CD4-positive, CD25-positive, alpha-beta regulatory T cell (primary cell): ENCODE results near the gene RASSF4. TPM values are rescaled to one million over a fixed set of nuclear protein-coding genes. Genes with fewer than 3 reads are reported as not detected.
A peak's percentile ranks its signal among the peaks of the same experiment; 100 is the strongest.

Experiments used
- ATAC-seq, 2 donors: fragments of 150-1000 bp; cut with Tn5 transposase; one replicate each; pipeline ENCODE4 v1.10.0; 2021; ENCODE audit warnings: low read depth in 2 of 2, moderate number of reproducible peaks in 2 of 2, moderate library complexity in 1 of 2
- DNase-seq, 3 donors: peaks; one replicate each; pipeline versions ENCODE4 v3.0.0 to v3.0.0-alpha.2; 2012 to 2022; ENCODE audit warnings: mixed read lengths in 1 of 3
- H3K27ac ChIP-seq: one replicate; pipeline ENCODE4 v1.7.0; 2013; ENCODE audit warnings: mild to moderate bottlenecking, low read length; ENCODE audit not compliant: insufficient read depth, poor library complexity, severe bottlenecking
- H3K27me3 ChIP-seq: one replicate; pipeline ENCODE4 v1.7.0; 2013; ENCODE audit warnings: low read length; ENCODE audit not compliant: control insufficient read depth, insufficient read depth
- H3K36me3 ChIP-seq: one replicate; pipeline ENCODE4 v1.7.0; 2013; ENCODE audit warnings: mild to moderate bottlenecking, low read length, moderate library complexity; ENCODE audit not compliant: control insufficient read depth, insufficient read depth
- H3K4me1 ChIP-seq: 2 replicates; pipeline ENCODE4 v1.7.0; 2013; ENCODE audit warnings: mild to moderate bottlenecking, low read length; ENCODE audit not compliant: insufficient read depth, control insufficient read depth, poor library complexity, severe bottlenecking
- H3K4me3 ChIP-seq: one replicate; pipeline ENCODE4 v1.7.0; 2013; ENCODE audit warnings: low read depth, mild to moderate bottlenecking, low read length, moderate library complexity
- H3K9me3 ChIP-seq, 2 experiments: 1 replicate in 1 of 2; 2 replicates in 1 of 2; pipeline ENCODE4 v1.7.0; 2013; ENCODE audit warnings: low read length in 2 of 2, mild to moderate bottlenecking in 1 of 2, moderate library complexity in 1 of 2; ENCODE audit not compliant: control insufficient read depth in 2 of 2
- H3K27ac Mint-ChIP-seq, 3 donors: one replicate each; pipeline ENCODE4 v1.8.0; 2020 to 2022; ENCODE audit warnings: mild to moderate bottlenecking in 3 of 3, mixed read lengths in 3 of 3, moderate library complexity in 2 of 3
- H3K27me3 Mint-ChIP-seq: one replicate; pipeline ENCODE4 v1.8.0; 2022; ENCODE audit warnings: mild to moderate bottlenecking, mixed read lengths
- H3K36me3 Mint-ChIP-seq: one replicate; pipeline ENCODE4 v1.8.0; 2020; ENCODE audit warnings: mixed read lengths
- H3K4me1 Mint-ChIP-seq, 4 donors: one replicate each; pipeline ENCODE4 v1.8.0; 2020 to 2022; ENCODE audit warnings: mixed read lengths in 4 of 4, mild to moderate bottlenecking in 1 of 4
- H3K4me3 Mint-ChIP-seq, 4 donors: one replicate each; pipeline ENCODE4 v1.8.0; 2020 to 2022; ENCODE audit warnings: mild to moderate bottlenecking in 4 of 4, mixed read lengths in 4 of 4, moderate library complexity in 3 of 4
- H3K9me3 Mint-ChIP-seq, 7 donors: one replicate each; pipeline ENCODE4 v1.8.0; 2020 to 2022; ENCODE audit warnings: mixed read lengths in 7 of 7, mild to moderate bottlenecking in 3 of 7, moderate library complexity in 2 of 7
- polyA plus RNA-seq, 4 donors: library from polyadenylated mRNA; unstranded; fragments of 300-500 nt; fragmentation: Illumina TruSeq; gene quantifications; one replicate each; pipeline ENCODE4 v1.2.3, GENCODE V29; 2021
- total RNA-seq: library from RNA; stranded (reverse); gene quantifications from one replicate; pipeline ENCODE4 v1.2.3, GENCODE V29; 2022

The RASSF4 gene
- total and polyA plus RNA-seq, 5 donors from 2014 or later, result 0.37 to 1.3 (median 0.53) TPM; not detected in 1

- no peak overlapping the region for H3K27ac ChIP-seq
- H3K27ac Mint-ChIP-seq, result peak overlapping the region in 2 of 3 donors; percentile 9 to 76
- no peak for DNase-seq
Measured at GRCh38 chr10:44995914-44996669, 36.5 kb downstream of the RASSF4 start.

GRCh38 chr10:44997105-44997748 is 37.6 kb downstream of the RASSF4 start:
- H3K9me3 Mint-ChIP-seq, result peaks cover 0 to 7% (median under 1%) of the 10 kb centered on the region in 7 donors

More at GRCh38 chr10:44995914-44996669, 36.5 kb downstream of the RASSF4 start:
- Histone ChIP-seq H3K9me3 (no peaks in the 10 kb centered on the region), H3K36me3 (no peaks in the 10 kb centered on the region), H3K4me1 (no peaks in the 10 kb centered on the region), H3K27me3 (no peaks in the 10 kb centered on the region), H3K4me3 (no peak overlapping the region)
- Mint-ChIP-seq H3K27me3 (peaks cover 4% of the 10 kb centered on the region), H3K36me3 (no peaks in the 10 kb centered on the region), H3K4me1 (peaks cover 0 to 16% (median 5%) of the 10 kb centered on the region in 4 donors), H3K9me3 (peaks cover 0 to 7% (median 0%) of the 10 kb centered on the region in 7 donors), H3K4me3 (no peak overlapping the region)
- ATAC-seq, result no peak

GRCh38 chr10:44998146-44998631 is 38.6 kb downstream of the RASSF4 start:
- Mint-ChIP-seq H3K27ac (no peak overlapping the region), H3K27me3 (peaks cover 4% of the 10 kb centered on the region), H3K4me1 (peaks cover 8 to 30% (median 12%) of the 10 kb centered on the region in 4 donors), H3K36me3 (peaks cover 7% of the 10 kb centered on the region), H3K9me3 (peaks cover 0 to 10% (median 3%) of the 10 kb centered on the region in 7 donors), H3K4me3 (peak overlapping the region in 1 of 4 donors; percentile 31)
- ATAC-seq (no peak), DNase-seq (no peak)
- H3K4me1 ChIP-seq, result peaks cover 8% of the 10 kb centered on the region
- H3K36me3 ChIP-seq, result peaks cover 2% of the 10 kb centered on the region
- no peaks in the 10 kb centered on the region for H3K27me3 ChIP-seq
- no peak overlapping the region for H3K4me3 ChIP-seq
- peaks cover 0 to 9% of the 10 kb centered on the region in 2 experiments for H3K9me3 ChIP-seq
- no peak overlapping the region for H3K27ac ChIP-seq

More at GRCh38 chr10:44997105-44997748, 37.6 kb downstream of the RASSF4 start:
- H3K36me3 ChIP-seq, result no peaks in the 10 kb centered on the region
- peaks cover 8% of the 10 kb centered on the region for H3K4me1 ChIP-seq
- H3K27me3 ChIP-seq, result no peaks in the 10 kb centered on the region
- no peak overlapping the region for H3K4me3 ChIP-seq
- peaks cover 0 to under 1% of the 10 kb centered on the region in 2 experiments for H3K9me3 ChIP-seq
- ATAC-seq (no peak), DNase-seq (no peak)
- H3K27ac Mint-ChIP-seq, result no peak overlapping the region
- H3K4me3 Mint-ChIP-seq, result peak overlapping the region in 1 of 4 donors; percentile 4
- peaks cover 6 to 23% (median 7%) of the 10 kb centered on the region in 4 donors for H3K4me1 Mint-ChIP-seq
- peaks cover 4% of the 10 kb centered on the region for H3K27me3 Mint-ChIP-seq
- no peak overlapping the region for H3K27ac ChIP-seq
- no peaks in the 10 kb centered on the region for H3K36me3 Mint-ChIP-seq

- H3K27me3 Mint-ChIP-seq, result no peaks in the 10 kb centered on the region
- peaks cover 8 to 29% (median 12%) of the 10 kb centered on the region in 4 donors for H3K4me1 Mint-ChIP-seq
- no peaks in the 10 kb centered on the region for H3K27me3 ChIP-seq
- peaks cover 16% of the 10 kb centered on the region for H3K36me3 ChIP-seq
- H3K27ac ChIP-seq, result no peak overlapping the region
- peak overlapping the region; percentile 67 to 88 (median 85) for H3K27ac Mint-ChIP-seq
- H3K9me3 ChIP-seq, result peaks cover 12 to 28% of the 10 kb centered on the region in 2 experiments
- H3K4me3 Mint-ChIP-seq, result peak overlapping the region; percentile 73 to 90 (median 88)
- peak overlapping the region; percentile 67 for H3K4me3 ChIP-seq
- H3K4me1 ChIP-seq, result peaks cover 8% of the 10 kb centered on the region
- ATAC-seq, result no peak
- no peak for DNase-seq
- peaks cover 23% of the 10 kb centered on the region for H3K36me3 Mint-ChIP-seq
- peaks cover 0 to 19% (median 3%) of the 10 kb centered on the region in 7 donors for H3K9me3 Mint-ChIP-seq
Measured at GRCh38 chr10:45000138-45000751, 40.6 kb downstream of the RASSF4 start.

GRCh38 chr10:45000752-45001380 is 41.3 kb downstream of the RASSF4 start, which contains the start of gene ZNF22:
ZNF22 (plus strand) TSS chr10:45000923; CDS start chr10:45003369, 2,446 bp downstream.
- Histone ChIP-seq H3K27me3 (no peaks in the 10 kb centered on the region), H3K4me3 (peak within 1 kb of the TSS; percentile 89), H3K27ac (peak within 1 kb of the TSS; percentile 38), H3K4me1 (peaks cover 8% of the 10 kb centered on the region), H3K9me3 (peaks cover 12 to 33% of the 10 kb centered on the region in 2 experiments), H3K36me3 (peaks cover 18% of the 10 kb centered on the region)
- peak; percentile 78 to 85 for ATAC-seq
- DNase-seq, result peak; percentile 40 to 69 (median 60)
- Mint-ChIP-seq H3K27ac (peak within 1 kb of the TSS; percentile 83 to 88 (median 85)), H3K4me3 (peak within 1 kb of the TSS; percentile 73 to 91 (median 88)), H3K27me3 (no peaks in the 10 kb centered on the region), H3K9me3 (peaks cover 0 to 25% (median 3%) of the 10 kb centered on the region in 7 donors), H3K36me3 (peaks cover 28% of the 10 kb centered on the region), H3K4me1 (peaks cover 8 to 24% (median 9%) of the 10 kb centered on the region in 4 donors)

- peak overlapping the region; percentile 59 to 91 (median 88) for H3K4me3 Mint-ChIP-seq
- DNase-seq (peak in 2 of 3 donors; percentile 45 to 70), ATAC-seq (peak; percentile 63 to 65)
- peaks cover 28% of the 10 kb centered on the region for H3K36me3 Mint-ChIP-seq
- peaks cover 8% of the 10 kb centered on the region for H3K4me1 ChIP-seq
- peaks cover 8 to 23% (median 9%) of the 10 kb centered on the region in 4 donors for H3K4me1 Mint-ChIP-seq
- peak overlapping the region; percentile 38 for H3K27ac ChIP-seq
- H3K4me3 ChIP-seq, result peak overlapping the region; percentile 89
- peaks cover 12 to 33% of the 10 kb centered on the region in 2 experiments for H3K9me3 ChIP-seq
- peaks cover 0 to 29% (median 3%) of the 10 kb centered on the region in 7 donors for H3K9me3 Mint-ChIP-seq
- H3K27me3 ChIP-seq, result no peaks in the 10 kb centered on the region
- H3K27ac Mint-ChIP-seq, result peak overlapping the region; percentile 49 to 83 (median 76)
- no peaks in the 10 kb centered on the region for H3K27me3 Mint-ChIP-seq
- H3K36me3 ChIP-seq, result peaks cover 20% of the 10 kb centered on the region
Measured at GRCh38 chr10:45001381-45002148, 42.0 kb downstream of the RASSF4 start.
